GM18951 (cell line): ENCODE data around the gene UBL3.

ENCODE experiments used
- POLR2A ChIP-seq: IDR thresholded peaks from 4 replicates; pipeline ENCODE4 v1.6.1; 2011; ENCODE audit warnings: mild to moderate bottlenecking; ENCODE audit not compliant: insufficient read length, insufficient read depth; ENCODE audit errors: extremely low read depth
- in situ Hi-C: fragments of 300-500 bp; cut with MboI; formaldehyde crosslinking; loops from one replicate; pipeline ENCODE4 v1.12.0; 2022; ENCODE audit warnings: low sequenced_read_pairs, mixed read lengths, inconsistent platforms; ENCODE audit not compliant: unreplicated experiment

Gene UBL3

GRCh38 chr13:29753618-29754472 is 96.6 kb downstream of the UBL3 start:
- in situ Hi-C loops: no loop called here
- TF ChIP-seq POLR2A: no peak

- TF ChIP-seq POLR2A: no peak
- in situ Hi-C loops: no loop called here
Observed at GRCh38 chr13:29752175-29752574, 98.2 kb downstream of the UBL3 start.

- in situ Hi-C loops: no loop called here
- no peak for TF ChIP-seq POLR2A
Observed at GRCh38 chr13:29750183-29750530, 100.3 kb downstream of the UBL3 start.

- in situ Hi-C loops: no loop called here
- no peak for TF ChIP-seq POLR2A
Observed at GRCh38 chr13:29749401-29750182, 100.8 kb downstream of the UBL3 start.

GRCh38 chr13:29748097-29748496 is 102.3 kb downstream of the UBL3 start:
- in situ Hi-C loops: no loop called here
- TF ChIP-seq POLR2A: no peak

- no peak for TF ChIP-seq POLR2A
Observed at GRCh38 chr13:29746148-29746677, 104.2 kb downstream of the UBL3 start.

GRCh38 chr13:29745704-29746103 is 104.7 kb downstream of the UBL3 start:
- in situ Hi-C loops: no loop called here
- TF ChIP-seq POLR2A: no peak

More at GRCh38 chr13:29746148-29746677, 104.2 kb downstream of the UBL3 start:
- in situ Hi-C loops: no loop called here

GRCh38 chr13:29743201-29743786 is 107.1 kb downstream of the UBL3 start:
- in situ Hi-C loops: no loop called here
- TF ChIP-seq POLR2A: no peak

GRCh38 chr13:29740961-29741360 is 109.5 kb downstream of the UBL3 start:
- no peak for TF ChIP-seq POLR2A
- in situ Hi-C loops: no loop called here

GRCh38 chr13:29737061-29737460 is 113.4 kb downstream of the UBL3 start:
- in situ Hi-C loops: no loop called here
- no peak for TF ChIP-seq POLR2A

- TF ChIP-seq POLR2A: no peak
- in situ Hi-C loops: no loop called here
Observed at GRCh38 chr13:29733147-29733611, 117.2 kb downstream of the UBL3 start.

GRCh38 chr13:29730253-29730652 is 120.2 kb downstream of the UBL3 start:
- in situ Hi-C loops: no loop called here
- TF ChIP-seq POLR2A: no peak

- no peak for TF ChIP-seq POLR2A
- in situ Hi-C loops: loop anchor here (25.0 kb wide), 1 partner anchor 210 kb away; no protein-coding TSS in a partner anchor
Observed at GRCh38 chr13:29722415-29722814, 128.0 kb downstream of the UBL3 start.
